ENCODE data around the gene CES3.

Gene CES3

DNA sequence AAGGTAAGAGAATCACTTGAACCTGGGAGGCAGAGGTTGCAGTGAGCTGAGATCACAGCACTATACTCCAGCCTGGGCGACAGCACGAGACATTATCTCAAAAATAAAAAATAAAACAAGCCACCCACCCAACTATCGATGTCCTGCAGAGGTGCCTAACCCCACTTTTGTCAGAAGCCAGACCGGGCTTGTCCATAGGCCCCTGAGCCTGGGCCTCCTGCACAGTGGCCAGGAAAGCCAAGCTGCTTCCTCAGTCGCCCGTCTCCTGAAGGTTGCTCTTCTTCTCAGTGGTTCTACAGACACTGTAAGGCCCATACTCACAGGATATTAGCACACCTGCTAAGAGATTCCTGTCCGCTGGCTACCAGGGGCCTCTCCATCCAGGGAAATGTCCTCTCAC is 14.5 kb upstream of the CES3 start:
- no peak overlapping the region for H2BK120ac ChIP-seq (ENCODE audit: low read depth, low read length)
- no peak overlapping the region for H3K9ac ChIP-seq (ENCODE audit: low read length)
- WGBS = 77% methylated on average over 7 of the region's 7 CpGs

DNA sequence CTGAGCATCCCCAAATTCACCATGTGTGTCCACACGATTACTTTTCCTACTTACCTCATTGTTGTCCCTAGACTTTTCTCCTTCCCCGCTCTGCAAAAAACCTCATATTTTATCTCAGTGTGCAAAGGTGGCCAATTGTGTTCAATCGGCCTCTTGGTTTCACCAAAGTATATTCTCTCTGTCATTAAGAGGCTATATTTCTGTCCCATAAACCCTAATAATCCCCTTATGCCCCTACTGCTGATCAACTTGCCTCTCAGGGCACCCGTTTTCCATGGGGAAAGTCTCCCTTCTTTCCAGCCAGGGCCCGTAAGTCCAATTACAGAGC is 14.1 kb upstream of the CES3 start:
- Histone ChIP-seq H3K4me3 (ENCODE audit: insufficient read depth in 1 of 2, low read depth in 1 of 2, low read length in 2 of 2) (no peak overlapping the region), H2BK5ac (ENCODE audit: low read depth, low read length, poor library complexity, severe bottlenecking) (no peak overlapping the region), H3K4me2 (ENCODE audit: low read length, poor library complexity, severe bottlenecking) (no peak overlapping the region), H3K23ac (ENCODE audit: low read length in 2 of 2) (no peak overlapping the region), H4K8ac (ENCODE audit: low read length) (no peak overlapping the region), H3K4ac (ENCODE audit: low read depth in 1 of 2, low read length in 2 of 2) (no peak overlapping the region), H4K91ac (ENCODE audit: low read length) (no peak overlapping the region), H2BK15ac (ENCODE audit: low read depth, poor library complexity, severe bottlenecking) (no peak overlapping the region), H2BK12ac (ENCODE audit: low read length in 2 of 2) (no peak overlapping the region), H3K27ac (ENCODE audit: low read length, poor library complexity, severe bottlenecking) (no peak overlapping the region), H2AFZ (ENCODE audit: low read depth, low read length) (no peak overlapping the region), H3K14ac (ENCODE audit: low read length in 2 of 2) (no peak overlapping the region), H2AK5ac (ENCODE audit: low read length, severe bottlenecking) (no peak overlapping the region), H3K4me1 (ENCODE audit: control insufficient read depth, insufficient read depth, low read depth, low read length) (peaks cover 7% of the 10 kb centered on the region), H2BK120ac (ENCODE audit: low read depth, low read length) (no peak overlapping the region), H3K27me3 (ENCODE audit: control insufficient read depth in 1 of 2, insufficient read depth in 1 of 2, low read length in 2 of 2) (peaks cover 14 to 15% of the 10 kb centered on the region in 2 experiments), H3K9ac (ENCODE audit: low read length) (no peak overlapping the region), H3K79me1 (replicated peaks; ENCODE audit: low read length, poor library complexity, severe bottlenecking) (no peaks in the 10 kb centered on the region), H3K36me3 (ENCODE audit: control insufficient read depth in 1 of 2, insufficient read depth in 2 of 2, low read depth in 1 of 2, low read length in 2 of 2) (peaks cover 21 to 22% of the 10 kb centered on the region in 2 experiments), H3K18ac (ENCODE audit: low read depth in 1 of 2, low read length in 2 of 2) (no peak overlapping the region), H3K9me3 (ENCODE audit: control insufficient read depth, low read length) (peaks cover 4% of the 10 kb centered on the region)
- WGBS = 46% methylated on average over 5 of the region's 5 CpGs
- no peak for DNase-seq

More for the DNA sequence above, 14.5 kb upstream of the CES3 start:
- H4K91ac ChIP-seq (ENCODE audit: low read length) = no peak overlapping the region
- no peaks in the 10 kb centered on the region for H3K79me1 ChIP-seq (replicated peaks; ENCODE audit: low read length, poor library complexity, severe bottlenecking)
- H3K14ac ChIP-seq (ENCODE audit: low read length in 2 of 2) = no peak overlapping the region
- H3K4me3 ChIP-seq (ENCODE audit: insufficient read depth in 1 of 2, low read depth in 1 of 2, low read length in 2 of 2) = no peak overlapping the region
- peaks cover 7% of the 10 kb centered on the region for H3K4me1 ChIP-seq (ENCODE audit: control insufficient read depth, insufficient read depth, low read depth, low read length)
- H2AFZ ChIP-seq (ENCODE audit: low read depth, low read length) = no peak overlapping the region
- no peak overlapping the region for H3K4ac ChIP-seq (ENCODE audit: low read depth in 1 of 2, low read length in 2 of 2)
- H3K18ac ChIP-seq (ENCODE audit: low read depth in 1 of 2, low read length in 2 of 2) = no peak overlapping the region
- H3K4me2 ChIP-seq (ENCODE audit: low read length, poor library complexity, severe bottlenecking) = no peak overlapping the region
- H2BK5ac ChIP-seq (ENCODE audit: low read depth, low read length, poor library complexity, severe bottlenecking) = no peak overlapping the region
- H2BK15ac ChIP-seq (ENCODE audit: low read depth, poor library complexity, severe bottlenecking) = no peak overlapping the region
- H3K27me3 ChIP-seq (ENCODE audit: control insufficient read depth in 1 of 2, insufficient read depth in 1 of 2, low read length in 2 of 2) = peaks cover 14 to 15% of the 10 kb centered on the region in 2 experiments
- H3K27ac ChIP-seq (ENCODE audit: low read length, poor library complexity, severe bottlenecking) = no peak overlapping the region
- no peak for DNase-seq
- H3K36me3 ChIP-seq (ENCODE audit: control insufficient read depth in 1 of 2, insufficient read depth in 2 of 2, low read depth in 1 of 2, low read length in 2 of 2) = peaks cover 25 to 26% of the 10 kb centered on the region in 2 experiments
- no peak overlapping the region for H3K23ac ChIP-seq (ENCODE audit: low read length in 2 of 2)
- H4K8ac ChIP-seq (ENCODE audit: low read length) = no peak overlapping the region
- no peak overlapping the region for H2BK12ac ChIP-seq (ENCODE audit: low read length in 2 of 2)
- peaks cover 4% of the 10 kb centered on the region for H3K9me3 ChIP-seq (ENCODE audit: control insufficient read depth, low read length)
- H2AK5ac ChIP-seq (ENCODE audit: low read length, severe bottlenecking) = no peak overlapping the region

GRCh38 chr16:66947302-66948065 is 13.6 kb upstream of the CES3 start:
- H2AK5ac ChIP-seq (ENCODE audit: low read length, severe bottlenecking) = no peak overlapping the region
- no peak overlapping the region for H3K18ac ChIP-seq (ENCODE audit: low read depth in 1 of 2, low read length in 2 of 2)
- H3K4me1 ChIP-seq (ENCODE audit: control insufficient read depth, insufficient read depth, low read depth, low read length) = peaks cover 7% of the 10 kb centered on the region
- no peak overlapping the region for H4K91ac ChIP-seq (ENCODE audit: low read length)
- H3K79me1 ChIP-seq (replicated peaks; ENCODE audit: low read length, poor library complexity, severe bottlenecking) = no peaks in the 10 kb centered on the region
- no peak overlapping the region for H3K23ac ChIP-seq (ENCODE audit: low read length in 2 of 2)
- peak overlapping the region; percentile 60 for H3K4me2 ChIP-seq (ENCODE audit: low read length, poor library complexity, severe bottlenecking)
- peak overlapping the region in 1 of 2 experiments; percentile 71 for H3K14ac ChIP-seq (ENCODE audit: low read length in 2 of 2)
- peaks cover 15 to 17% of the 10 kb centered on the region in 2 experiments for H3K36me3 ChIP-seq (ENCODE audit: control insufficient read depth in 1 of 2, insufficient read depth in 2 of 2, low read depth in 1 of 2, low read length in 2 of 2)
- H2BK120ac ChIP-seq (ENCODE audit: low read depth, low read length) = no peak overlapping the region
- H2BK15ac ChIP-seq (ENCODE audit: low read depth, poor library complexity, severe bottlenecking) = no peak overlapping the region
- WGBS = 29% methylated on average over 16 of the region's 23 CpGs
- peaks cover 4% of the 10 kb centered on the region for H3K9me3 ChIP-seq (ENCODE audit: control insufficient read depth, low read length)
- H2BK5ac ChIP-seq (ENCODE audit: low read depth, low read length, poor library complexity, severe bottlenecking) = no peak overlapping the region
- H3K9ac ChIP-seq (ENCODE audit: low read length) = peak overlapping the region; percentile 68
- H2BK12ac ChIP-seq (ENCODE audit: low read length in 2 of 2) = no peak overlapping the region
- peaks cover 14 to 15% of the 10 kb centered on the region in 2 experiments for H3K27me3 ChIP-seq (ENCODE audit: control insufficient read depth in 1 of 2, insufficient read depth in 1 of 2, low read length in 2 of 2)
- H3K4ac ChIP-seq (ENCODE audit: low read depth in 1 of 2, low read length in 2 of 2) = no peak overlapping the region
- peak; percentile 89 for DNase-seq
- H3K4me3 ChIP-seq (ENCODE audit: insufficient read depth in 1 of 2, low read depth in 1 of 2, low read length in 2 of 2) = peak overlapping the region; percentile 3 to 74
- no peak overlapping the region for H4K8ac ChIP-seq (ENCODE audit: low read length)
- H2AFZ ChIP-seq (ENCODE audit: low read depth, low read length) = peak overlapping the region; percentile 66
- H3K27ac ChIP-seq (ENCODE audit: low read length, poor library complexity, severe bottlenecking) = no peak overlapping the region

DNA sequence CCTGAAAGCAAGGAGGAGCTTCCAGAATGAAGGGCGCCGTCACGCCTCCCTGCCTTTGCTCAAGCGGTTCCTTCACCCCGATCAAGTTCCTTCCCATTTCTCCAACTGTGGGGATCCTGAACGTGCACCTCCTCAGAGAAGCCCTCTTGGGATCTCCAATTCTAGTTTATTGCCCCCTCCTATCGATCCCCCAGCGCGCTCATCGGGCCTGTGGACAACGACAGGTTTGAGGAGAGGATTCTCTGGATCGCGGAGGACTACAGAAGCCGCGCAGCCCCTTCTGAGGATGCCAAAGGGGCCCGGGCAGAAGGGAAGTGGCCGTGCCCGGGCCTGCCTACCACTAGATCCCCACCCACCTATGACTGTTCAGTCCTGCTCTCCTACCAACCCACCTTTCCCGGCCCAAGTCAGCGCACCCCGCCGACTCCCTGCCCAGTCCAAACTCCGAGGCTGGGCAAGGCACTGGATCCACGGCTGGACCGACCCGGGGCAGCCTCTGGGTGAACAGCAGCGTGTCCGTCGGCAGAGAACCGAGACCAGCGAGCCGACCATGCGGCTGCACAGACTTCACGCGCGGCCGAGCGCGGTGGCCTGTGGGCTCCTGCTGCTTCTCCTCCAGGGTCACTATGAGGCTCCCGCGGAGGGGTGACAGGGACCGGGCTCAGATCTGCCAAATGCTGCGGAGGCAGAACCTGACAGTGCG is 12.8 kb upstream of the CES3 start:
- no peak for DNase-seq
- peaks cover 4% of the 10 kb centered on the region for H3K9me3 ChIP-seq (ENCODE audit: control insufficient read depth, low read length)
- peaks cover 14 to 15% of the 10 kb centered on the region in 2 experiments for H3K27me3 ChIP-seq (ENCODE audit: control insufficient read depth in 1 of 2, insufficient read depth in 1 of 2, low read length in 2 of 2)
- no peak overlapping the region for H4K8ac ChIP-seq (ENCODE audit: low read length)
- H3K4me3 ChIP-seq (ENCODE audit: insufficient read depth in 1 of 2, low read depth in 1 of 2, low read length in 2 of 2) = peak overlapping the region in 1 of 2 experiments; percentile 74
- no peak overlapping the region for H3K4ac ChIP-seq (ENCODE audit: low read depth in 1 of 2, low read length in 2 of 2)
- H2BK15ac ChIP-seq (ENCODE audit: low read depth, poor library complexity, severe bottlenecking) = peak overlapping the region; percentile 26
- H4K91ac ChIP-seq (ENCODE audit: low read length) = no peak overlapping the region
- H3K4me1 ChIP-seq (ENCODE audit: control insufficient read depth, insufficient read depth, low read depth, low read length) = peaks cover 7% of the 10 kb centered on the region
- no peak overlapping the region for H2BK5ac ChIP-seq (ENCODE audit: low read depth, low read length, poor library complexity, severe bottlenecking)
- WGBS = 49% methylated on average over 44 of the region's 44 CpGs
- H3K27ac ChIP-seq (ENCODE audit: low read length, poor library complexity, severe bottlenecking) = no peak overlapping the region
- H3K79me1 ChIP-seq (replicated peaks; ENCODE audit: low read length, poor library complexity, severe bottlenecking) = no peaks in the 10 kb centered on the region
- H3K4me2 ChIP-seq (ENCODE audit: low read length, poor library complexity, severe bottlenecking) = peak overlapping the region; percentile 75
- H3K14ac ChIP-seq (ENCODE audit: low read length in 2 of 2) = no peak overlapping the region
- no peak overlapping the region for H2AK5ac ChIP-seq (ENCODE audit: low read length, severe bottlenecking)
- peak overlapping the region; percentile 68 for H3K9ac ChIP-seq (ENCODE audit: low read length)
- H3K18ac ChIP-seq (ENCODE audit: low read depth in 1 of 2, low read length in 2 of 2) = peak overlapping the region in 1 of 2 experiments; percentile 70
- peaks cover 7 to 9% of the 10 kb centered on the region in 2 experiments for H3K36me3 ChIP-seq (ENCODE audit: control insufficient read depth in 1 of 2, insufficient read depth in 2 of 2, low read depth in 1 of 2, low read length in 2 of 2)
- H3K23ac ChIP-seq (ENCODE audit: low read length in 2 of 2) = no peak overlapping the region
- H2AFZ ChIP-seq (ENCODE audit: low read depth, low read length) = no peak overlapping the region
- no peak overlapping the region for H2BK120ac ChIP-seq (ENCODE audit: low read depth, low read length)
- H2BK12ac ChIP-seq (ENCODE audit: low read length in 2 of 2) = peak overlapping the region in 1 of 2 experiments; percentile 27
